ENCODE data around the gene SRSF4.
"Not testable (repeated sequence)": the region's sequence is repeated elsewhere in the genome, so short reads cannot be mapped to it uniquely, and the experiment has no call there.

Gene SRSF4

DNA sequence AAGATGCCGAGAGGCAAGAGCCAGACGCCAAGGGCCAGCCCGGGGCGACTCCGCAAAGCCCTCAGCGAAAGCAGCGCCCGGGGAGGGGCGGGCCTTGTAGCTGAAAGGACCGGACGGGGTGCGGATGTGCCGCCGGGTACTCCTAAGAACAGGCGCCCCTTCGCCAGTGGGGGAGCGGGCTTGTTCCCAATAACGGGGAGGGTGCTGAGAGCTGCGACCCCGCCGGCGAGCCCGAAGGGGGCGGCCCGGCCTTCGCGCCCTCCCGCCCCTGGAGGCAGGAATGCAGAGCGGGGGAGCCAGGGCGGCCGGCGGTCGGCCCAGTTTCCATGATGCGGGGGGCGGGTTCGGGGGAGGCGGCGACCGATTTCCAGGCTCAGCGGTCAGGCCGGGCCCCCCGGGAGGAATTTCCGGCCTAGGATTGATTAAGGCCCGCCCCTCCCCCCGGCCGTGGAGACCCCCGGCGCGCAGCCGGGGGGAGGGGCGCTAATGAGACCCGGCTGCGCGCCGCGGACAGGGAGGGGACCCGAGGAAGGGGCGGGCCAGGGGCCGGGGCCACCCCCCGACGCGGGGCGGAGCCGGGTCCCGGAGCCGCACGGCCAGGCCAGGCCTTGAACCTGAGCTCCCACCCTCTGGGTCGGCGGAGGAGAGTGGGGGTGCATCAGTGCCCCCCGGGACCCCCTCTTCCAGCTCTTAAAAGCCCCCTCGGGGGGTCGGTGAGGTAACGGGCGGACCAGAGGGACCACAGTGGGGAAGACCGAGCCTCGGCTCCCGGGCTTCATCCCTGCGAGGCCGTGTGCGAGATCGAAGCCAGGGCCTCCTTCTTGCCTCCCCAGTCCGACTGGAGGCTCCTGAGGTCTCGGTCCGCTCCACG lies 57.1 kb downstream of the SRSF4 start:
- DNase-seq (ENCODE audit: low read depth in 2 of 2): peak in 1 of 2 donors; percentile 29

- DNase-seq (ENCODE audit: low read depth in 2 of 2): no peak
Measured at GRCh38 chr1:29123887-29124365, 57.8 kb downstream of the SRSF4 start, which contains the start of gene TMEM200B. Gene TMEM200B (minus strand): TSS chr1:29123903. CDS start chr1:29121828, 2,075 bp downstream.

- DNase-seq (ENCODE audit: low read depth in 2 of 2): no peak
Measured at GRCh38 chr1:29123053-29123886, 58.4 kb downstream of the SRSF4 start.

DNA sequence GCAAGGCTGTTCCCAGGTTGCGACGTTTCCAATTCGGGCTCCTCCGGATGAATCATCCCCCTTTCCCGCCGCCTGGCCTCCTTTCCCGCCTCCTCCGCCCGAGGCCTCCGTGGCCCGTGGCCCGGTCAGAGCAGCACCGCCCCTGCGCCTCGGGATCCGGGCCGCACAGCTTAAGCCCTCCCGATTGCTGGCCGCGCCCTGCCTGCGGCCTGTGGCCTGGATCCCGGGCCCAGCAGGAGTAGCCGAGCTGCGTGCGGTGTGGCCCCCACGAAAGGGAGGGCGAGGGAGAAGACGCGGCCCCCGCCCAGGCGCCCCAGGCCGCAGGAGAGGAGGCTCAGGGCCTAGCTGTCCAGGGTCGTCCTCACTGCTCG lies 59.0 kb downstream of the SRSF4 start:
- no peak for DNase-seq (ENCODE audit: low read depth in 2 of 2)

GRCh38 chr1:29121936-29122681 lies 59.6 kb downstream of the SRSF4 start:
- no peak for DNase-seq (ENCODE audit: low read depth in 2 of 2)

- DNase-seq (ENCODE audit: low read depth in 2 of 2): no peak
Measured at GRCh38 chr1:29121516-29121935, 60.2 kb downstream of the SRSF4 start.

- peak; percentile 19 to 29 for DNase-seq (ENCODE audit: low read depth in 2 of 2)
Measured at GRCh38 chr1:29120947-29121485, 60.7 kb downstream of the SRSF4 start.

GRCh38 chr1:29120367-29120766 lies 61.3 kb downstream of the SRSF4 start:
- DNase-seq (ENCODE audit: low read depth in 2 of 2): no peak

DNA sequence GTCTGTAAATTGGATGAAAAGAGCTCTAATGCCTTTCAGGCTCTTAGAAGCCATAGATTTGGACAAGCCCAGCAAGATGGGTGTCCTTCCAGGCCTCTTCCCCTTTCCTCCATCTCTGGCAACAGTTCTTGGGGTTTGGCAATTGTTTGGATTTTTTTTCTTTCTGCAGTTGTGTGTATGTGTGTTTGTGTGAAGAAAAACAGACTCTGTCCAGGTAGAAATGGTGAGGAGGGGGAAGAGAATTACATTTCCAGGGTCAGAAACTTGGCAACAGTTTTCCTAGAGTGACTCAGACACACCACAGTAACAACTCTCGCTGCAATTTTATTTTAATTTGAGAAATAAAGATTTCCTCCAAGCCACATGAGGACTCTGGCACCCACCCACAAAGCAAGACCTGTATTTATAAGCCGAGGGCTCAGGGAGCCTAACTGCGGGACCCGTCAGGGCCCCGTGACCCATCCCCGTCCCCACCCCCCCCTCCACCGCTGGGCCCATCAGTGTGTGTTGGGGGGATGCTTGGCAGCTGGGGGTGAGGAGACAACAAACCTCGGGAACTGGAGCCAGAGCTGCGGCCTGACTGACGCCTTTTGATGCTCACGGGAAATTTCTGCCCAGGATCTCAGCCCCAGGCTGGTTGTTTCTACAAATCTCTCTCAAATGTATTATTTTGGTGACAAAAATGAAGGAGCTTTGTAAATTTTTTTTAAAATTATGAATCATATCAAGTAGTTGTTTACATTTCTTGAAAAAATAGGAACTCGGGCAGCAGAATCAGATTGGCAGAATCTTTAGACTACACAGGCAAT lies 62.4 kb downstream of the SRSF4 start:
- no peak for DNase-seq (ENCODE audit: low read depth in 2 of 2)

GRCh38 chr1:29117381-29117780 lies 64.3 kb downstream of the SRSF4 start:
- DNase-seq (ENCODE audit: low read depth in 2 of 2): no peak

DNA sequence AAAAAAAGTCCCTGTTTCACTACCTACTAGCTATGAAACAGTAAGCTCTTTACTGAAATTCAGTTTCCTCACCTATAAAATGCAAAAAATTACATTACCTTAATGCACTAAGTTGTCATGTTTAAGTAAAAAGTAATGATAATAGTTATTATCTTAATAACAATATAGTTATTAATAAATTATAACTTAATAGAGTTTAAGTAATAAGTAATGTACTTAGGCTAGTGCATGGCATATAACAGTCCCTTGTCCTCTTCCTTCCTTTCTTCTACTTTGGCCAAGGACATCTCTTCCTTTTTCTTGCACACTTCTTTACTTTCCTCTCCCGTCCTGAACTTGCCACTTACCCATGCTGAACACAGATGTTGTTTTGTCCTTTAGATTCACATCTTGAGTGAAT lies 67.0 kb downstream of the SRSF4 start:
- DNase-seq (ENCODE audit: low read depth in 2 of 2): no peak

DNA sequence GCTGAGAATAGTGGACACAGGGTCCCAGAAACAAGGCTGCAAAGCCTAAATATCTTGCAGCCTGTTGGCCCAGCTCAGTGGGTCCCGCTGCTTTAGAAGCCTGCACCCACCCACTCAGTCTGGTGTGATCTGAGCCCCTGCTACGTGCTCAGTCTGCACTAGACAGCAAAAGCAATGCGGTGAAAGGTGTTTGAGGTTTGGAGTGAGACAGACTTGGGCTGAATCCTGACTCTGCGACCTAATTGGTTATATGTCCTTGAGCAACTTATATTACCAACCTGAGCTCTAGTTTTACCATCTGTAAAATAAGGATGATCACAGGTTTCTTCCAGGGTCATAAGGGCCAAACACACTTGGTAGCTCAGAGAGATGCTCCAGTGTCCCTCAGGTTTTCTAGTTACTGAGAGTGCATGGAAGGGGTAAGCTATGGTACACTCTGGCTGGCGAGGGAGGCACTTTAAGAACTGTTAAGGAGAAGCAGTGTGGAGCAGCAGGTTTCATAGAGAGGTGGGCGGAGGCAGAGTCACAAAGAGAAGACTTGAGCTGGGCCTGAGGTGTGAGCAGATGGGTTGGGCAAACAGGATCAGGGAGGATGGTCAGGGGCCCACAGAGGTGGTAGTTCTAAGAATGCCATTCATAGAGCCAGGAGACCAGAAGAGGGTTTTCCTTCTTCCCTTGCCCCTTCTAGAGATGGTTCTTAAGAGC lies 68.1 kb downstream of the SRSF4 start:
- DNase-seq (ENCODE audit: low read depth in 2 of 2): no peak

DNA sequence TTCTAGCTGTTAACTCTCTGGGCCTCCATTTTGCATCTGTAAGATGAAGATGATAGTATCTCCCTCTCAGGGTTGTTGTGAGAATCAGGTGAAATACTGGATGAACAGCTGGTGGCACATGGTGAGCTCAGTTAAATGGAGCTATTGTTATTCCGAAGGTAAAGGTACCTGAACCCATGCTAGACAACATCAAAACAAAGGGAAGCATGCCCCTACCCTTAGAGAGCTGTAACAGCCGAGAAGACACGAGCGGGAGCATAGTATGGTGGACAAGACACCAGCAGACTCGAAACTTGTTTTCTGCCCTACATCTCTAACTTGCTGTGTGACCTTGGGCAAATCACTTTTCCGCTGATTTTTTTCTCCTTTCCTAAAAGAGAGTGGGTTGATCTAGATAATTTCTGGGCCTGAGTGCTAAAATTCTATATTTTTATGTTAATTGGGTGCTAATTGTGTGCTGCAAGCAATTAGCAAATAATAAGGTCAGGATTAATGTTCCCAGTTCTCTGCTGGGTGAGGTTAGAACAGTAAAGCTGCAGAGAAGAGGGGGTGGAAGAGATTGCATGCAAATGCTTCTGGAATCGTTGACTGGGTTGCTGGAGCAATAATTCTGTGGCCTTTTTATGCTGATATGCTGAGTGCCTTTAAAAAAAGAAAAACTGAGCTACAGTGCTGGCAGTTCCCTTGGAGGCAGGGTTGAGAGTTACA lies 68.8 kb downstream of the SRSF4 start:
- DNase-seq (ENCODE audit: low read depth in 2 of 2): no peak

DNA sequence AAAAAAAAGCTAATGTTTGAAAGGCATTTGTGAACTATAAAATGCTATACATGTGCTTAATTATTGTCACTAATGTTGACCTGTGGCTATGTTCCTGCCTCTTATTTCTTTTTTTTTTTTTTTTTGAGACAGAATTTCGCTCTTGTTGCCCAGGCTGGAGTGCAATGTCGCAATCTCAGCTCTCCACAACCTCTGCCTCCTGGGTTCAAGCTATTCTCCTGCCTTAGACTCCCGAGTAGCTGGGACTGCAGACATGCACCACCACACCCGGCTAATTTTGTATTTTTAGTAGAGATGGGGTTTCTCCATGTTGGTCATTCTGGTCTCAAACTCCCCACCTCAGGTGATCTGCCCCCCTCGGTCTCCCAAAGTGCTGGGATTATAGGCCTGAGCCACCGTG lies 73.7 kb downstream of the SRSF4 start:
- not testable (repeated sequence) for DNase-seq (ENCODE audit: low read depth in 2 of 2)

DNA sequence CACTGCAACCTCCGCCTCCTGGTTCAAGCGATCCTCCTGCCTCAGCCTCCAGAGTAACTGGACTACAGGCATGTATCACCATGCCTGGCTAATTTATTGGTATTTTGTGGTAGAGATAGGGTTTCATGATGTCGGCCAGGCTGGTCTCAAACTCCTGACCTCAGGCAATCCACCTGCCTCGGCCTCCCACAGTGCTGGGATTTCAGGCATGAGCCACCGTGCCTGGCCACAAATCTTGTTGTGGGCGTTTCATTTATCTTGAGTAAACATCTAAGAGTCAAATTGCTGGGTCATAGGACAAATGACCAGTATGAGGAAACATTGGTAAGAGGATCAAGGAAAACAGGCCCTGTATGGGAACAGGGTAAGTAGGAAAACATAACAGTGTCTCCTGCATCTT lies 75.9 kb downstream of the SRSF4 start:
- DNase-seq (ENCODE audit: low read depth in 2 of 2): no peak

- no peak for DNase-seq (ENCODE audit: low read depth in 2 of 2)
Measured at GRCh38 chr1:29100487-29100886, 81.2 kb downstream of the SRSF4 start.

- no peak for DNase-seq (ENCODE audit: low read depth in 2 of 2)
Measured at GRCh38 chr1:29099286-29099685, 82.4 kb downstream of the SRSF4 start.
